HCT116 (cell line): ENCODE measurements around the gene PIP4K2B. TPM values are rescaled to one million over a fixed set of nuclear protein-coding genes. Genes with fewer than 3 reads are reported as not detected.
A peak's percentile ranks its signal among the peaks of the same experiment; 100 is the strongest.

Experiments used
- ATAC-seq: fragments of 200-7000 bp; cut with Tn5 transposase; 2 replicates; pipeline ENCODE4 v1.9.1; 2020; ENCODE audit warnings: mild to moderate bottlenecking, moderate library complexity
- BruUV-seq: library from RNA; stranded (reverse); fragments of 400-500 nt; replicated peaks from 2 replicates; lab custom pipeline; 2021; lab: Mats Ljungman, UMichigan
- CTCF ChIA-PET: fragments of 300-600 bp; sonication (Branson Sonifier 250); formaldehyde crosslinking; loops from one replicate; lab custom pipeline; 2021; ENCODE audit warnings: antibody characterized with exemption; lab: Charles Lee
- POLR2A ChIA-PET: fragments of 300-600, 350-600 bp; sonication (Branson Sonifier 250); formaldehyde crosslinking; loops from one replicate; lab custom pipeline; 2021; ENCODE audit warnings: antibody characterized with exemption; lab: Charles Lee
- RAD21 ChIA-PET, 2 experiments: fragments of 300-600 bp; sonication (Branson Sonifier 250); formaldehyde crosslinking; loops; one replicate each; lab custom pipeline; 2023; ENCODE audit warnings: low total read pairs in 2 of 2; ENCODE audit not compliant: uncharacterized antibody in 2 of 2, unreplicated experiment in 2 of 2, low non-redundant PET in 1 of 2; lab: Charles Lee
- DNase-seq: peaks from one replicate; pipeline ENCODE4 v3.0.0-alpha.2; 2010; ENCODE audit warnings: low read depth, low spot score
- H2AFZ ChIP-seq: fragments of 200-600 bp; shearing (Covaris generic), sonication (generic); 2 replicates; pipeline ENCODE4 v1.6.1; 2017; ENCODE audit warnings: low read depth, mixed run types, mixed read lengths, antibody characterized with exemption, low read length; ENCODE audit not compliant: poor library complexity, severe bottlenecking
- H3K27ac ChIP-seq: 2 replicates; pipeline ENCODE4 v1.5.1; 2012; ENCODE audit warnings: low read depth, low read length
- H3K27me3 ChIP-seq: fragments of 200-600 bp; sonication (generic); 2 replicates; pipeline ENCODE4 v1.6.1; 2016; ENCODE audit warnings: mixed run types, low read length, mixed read lengths; ENCODE audit not compliant: insufficient read depth
- H3K36me3 ChIP-seq, 2 experiments: fragments of 200-500 bp in 1 of 2; fragments of 200-600 bp in 1 of 2; sonication (Bioruptor generic) in 1 of 2; sonication (generic) in 1 of 2; 2 replicates each; pipeline versions ENCODE4 v1.5.1 to v1.6.1; 2014 to 2016; ENCODE audit warnings: low read length in 2 of 2, inconsistent platforms in 1 of 2, mixed read lengths in 1 of 2, mixed run types in 1 of 2; ENCODE audit not compliant: insufficient read depth in 2 of 2, control insufficient read depth in 1 of 2
- H3K4me1 ChIP-seq, 2 experiments: fragments of 200-600 bp in 1 of 2; sonication (generic) in 1 of 2; 2 replicates each; pipeline versions ENCODE4 v1.5.1 to v1.6.1; 2012 to 2017; ENCODE audit warnings: low read length in 2 of 2, inconsistent platforms in 1 of 2, mild to moderate bottlenecking in 1 of 2, mixed read lengths in 1 of 2, mixed run types in 1 of 2, moderate library complexity in 1 of 2; ENCODE audit not compliant: insufficient read depth in 2 of 2, control insufficient read depth in 1 of 2
- H3K4me2 ChIP-seq: fragments of 200-600 bp; sonication (generic); 2 replicates; pipeline ENCODE4 v1.6.1; 2017; ENCODE audit warnings: mixed run types, low read length, mixed read lengths
- H3K4me3 ChIP-seq, 2 experiments: fragments of 200-600 bp in 1 of 2; sonication (generic) in 1 of 2; replicated peaks in 1 of 2; 2 replicates each; pipeline ENCODE4 v1.5.1; 2011 to 2016; ENCODE audit warnings: low read length in 2 of 2, control low read depth in 1 of 2, low read depth in 1 of 2, mild to moderate bottlenecking in 1 of 2, mixed read lengths in 1 of 2, mixed run types in 1 of 2
- H3K79me2 ChIP-seq: fragments of 200-600 bp; sonication (generic); 2 replicates; pipeline ENCODE4 v1.6.1; 2017; ENCODE audit warnings: mild to moderate bottlenecking, mixed run types, low read length, moderate library complexity, mixed read lengths; ENCODE audit not compliant: insufficient read depth
- H3K9ac ChIP-seq: fragments of 200-600 bp; sonication (generic); 2 replicates; pipeline ENCODE4 v1.6.1; 2016; ENCODE audit warnings: low read length, mixed read lengths
- H3K9me2 ChIP-seq: fragments of 200-600 bp; sonication (generic), shearing (Covaris generic); 2 replicates; pipeline ENCODE4 v1.6.1; 2017; ENCODE audit warnings: mixed run types, mild to moderate bottlenecking, moderate library complexity; ENCODE audit not compliant: insufficient read depth
- H3K9me3 ChIP-seq, 2 experiments: fragments of 200-500 bp in 1 of 2; fragments of 200-600 bp in 1 of 2; sonication (Bioruptor generic) in 1 of 2; sonication (generic) in 1 of 2; 2 replicates each; pipeline ENCODE4 v1.6.1; 2014 to 2017; ENCODE audit warnings: low read length in 2 of 2, mixed read lengths in 2 of 2, inconsistent platforms in 1 of 2, low read depth in 1 of 2, mild to moderate bottlenecking in 1 of 2, mixed run types in 1 of 2, moderate library complexity in 1 of 2; ENCODE audit not compliant: control insufficient read depth in 1 of 2, insufficient read depth in 1 of 2
- H4K20me1 ChIP-seq: fragments of 200-600 bp; sonication (generic), shearing (Covaris generic); 2 replicates; pipeline ENCODE4 v1.6.1; 2017; ENCODE audit warnings: mixed run types, mild to moderate bottlenecking, moderate library complexity; ENCODE audit not compliant: insufficient read depth
- CEBPB ChIP-seq: IDR thresholded peaks from 2 replicates; pipeline ENCODE4 v1.6.1; 2012; ENCODE audit warnings: low read depth
- EGR1 ChIP-seq: IDR thresholded peaks from 2 replicates; pipeline ENCODE4 v1.6.1; 2012; ENCODE audit warnings: low read depth
- ELF1 ChIP-seq: IDR thresholded peaks from 2 replicates; pipeline ENCODE4 v1.6.1; 2012; ENCODE audit warnings: low read depth, borderline replicate concordance
- EZH2phosphoT487 ChIP-seq: fragments of 200-600 bp; IDR thresholded peaks from 2 replicates; pipeline ENCODE4 v1.6.1; 2018; ENCODE audit warnings: antibody characterized with exemption, borderline replicate concordance
- FOSL1 ChIP-seq: IDR thresholded peaks from 2 replicates; pipeline ENCODE4 v1.6.1; 2012; ENCODE audit warnings: low read depth
- MAX ChIP-seq: IDR thresholded peaks from 2 replicates; pipeline ENCODE4 v1.6.1; 2012
- POLR2A ChIP-seq: IDR thresholded peaks from 2 replicates; pipeline ENCODE4 v1.7.0; 2011; ENCODE audit warnings: borderline replicate concordance; ENCODE audit not compliant: insufficient read depth, insufficient read length; ENCODE audit errors: extremely low read depth
- RAD21 ChIP-seq: IDR thresholded peaks from 2 replicates; pipeline ENCODE4 v1.6.1; 2012; ENCODE audit warnings: low read depth, mild to moderate bottlenecking
- REST ChIP-seq: IDR thresholded peaks from 2 replicates; pipeline ENCODE4 v1.6.1; 2012; ENCODE audit warnings: low read depth
- SIN3A ChIP-seq: IDR thresholded peaks from 2 replicates; pipeline ENCODE4 v1.6.1; 2012; ENCODE audit warnings: low read depth
- SRF ChIP-seq: IDR thresholded peaks from 2 replicates; pipeline ENCODE4 v1.6.1; 2012; ENCODE audit warnings: low read depth
- TCF7L2 ChIP-seq: IDR thresholded peaks from 2 replicates; pipeline ENCODE4 v1.7.0; 2011; ENCODE audit warnings: borderline replicate concordance, inconsistent platforms; ENCODE audit not compliant: insufficient read depth, insufficient read length; ENCODE audit errors: extremely low read depth
- YY1 ChIP-seq: IDR thresholded peaks from 2 replicates; pipeline ENCODE4 v1.6.1; 2011; ENCODE audit warnings: low read length, low read depth, moderate library complexity, mild to moderate bottlenecking; ENCODE audit not compliant: insufficient replicate concordance; ENCODE audit errors: extremely low read depth
- ZBTB33 ChIP-seq: IDR thresholded peaks from 2 replicates; pipeline ENCODE4 v1.6.1; 2011; ENCODE audit warnings: mild to moderate bottlenecking, low read length, moderate library complexity; ENCODE audit not compliant: insufficient replicate concordance; ENCODE audit errors: extremely low read depth
- ZFX ChIP-seq: fragments of 450-650 bp; IDR thresholded peaks from 2 replicates; pipeline ENCODE4 v1.6.1; 2017
- ZNF274 ChIP-seq: fragments of 200-500 bp; sonication (Bioruptor generic); IDR thresholded peaks from 2 replicates; pipeline ENCODE4 v1.6.1; 2014; ENCODE audit warnings: mild to moderate bottlenecking, low read depth, low read length, inconsistent platforms
- intact Hi-C: fragments of 100-400 bp; cut with micrococcal nuclease; formaldehyde crosslinking; loops from 2 replicates; pipeline ENCODE4 v1.10.0; 2022
- total RNA-seq: library from RNA; stranded (reverse); gene quantifications from one replicate; pipeline ENCODE4 v1.2.1, GENCODE V29; 2021; ENCODE audit not compliant: unreplicated experiment

PIP4K2B gene
- total RNA-seq, 1 experiment from 2014 or later = 40.3 TPM

GRCh38 chr17:38751144-38751807 lies 48.1 kb downstream of the PIP4K2B start:
- ChIA-PET RAD21 (no interaction called here), CTCF (interaction anchor here (0.9 to 2.1 kb wide), 3 partner anchors 16 to 493 kb away, joined by 3 to 11 read pairs (median 3); no protein-coding TSS in a partner anchor), POLR2A (interaction anchor here (1.2 to 2.2 kb wide), 4 partner anchors 46 to 449 kb away, joined by 3 to 5 read pairs (median 4); partner anchors contain the start of genes RPL19 and RPL23)
- H3K4me1 ChIP-seq = peaks cover 23 to 56% of the 10 kb centered on the region in 2 experiments
- H3K4me2 ChIP-seq = peak overlapping the region; percentile 94
- peak overlapping the region; percentile 93 for H3K9ac ChIP-seq
- H3K9me3 ChIP-seq = no peaks in the 10 kb centered on the region
- BruUV-seq = no TSS peak
- H3K4me3 ChIP-seq = peak overlapping the region; percentile 99 to 100
- H3K36me3 ChIP-seq = peaks cover 11 to 25% of the 10 kb centered on the region in 2 experiments
- no peak for ATAC-seq
- H4K20me1 ChIP-seq = no peaks in the 10 kb centered on the region
- DNase-seq = no peak
- no peak overlapping the region for H2AFZ ChIP-seq
- H3K27me3 ChIP-seq = no peaks in the 10 kb centered on the region
- TF ChIP-seq TCF7L2 = no peak
- no peak for TF ChIP-seq MAX
- no peak for TF ChIP-seq YY1
- TF ChIP-seq ELF1 = no peak
- no peak for TF ChIP-seq RAD21
- TF ChIP-seq ZBTB33 = no peak
- TF ChIP-seq REST = no peak
- no peak for TF ChIP-seq ZNF274
- TF ChIP-seq EZH2phosphoT487 = no peak
- TF ChIP-seq POLR2A = no peak
- no peak for TF ChIP-seq CEBPB
- TF ChIP-seq ZFX = no peak
- TF ChIP-seq SRF = no peak
- no peak for TF ChIP-seq EGR1
- no peak for TF ChIP-seq FOSL1
- TF ChIP-seq SIN3A = no peak
- intact Hi-C loops = loop anchor here (5.0 kb wide), 4 partner anchors 46 to 116 kb away; partner anchors contain the start of genes PIP4K2B and RPL23
- H3K9me2 ChIP-seq = no peaks in the 10 kb centered on the region
- H3K27ac ChIP-seq = peak overlapping the region; percentile 100
- peaks cover 68% of the 10 kb centered on the region for H3K79me2 ChIP-seq
